ENCODE measurements around the gene NUBP2.

NUBP2 gene
- total RNA-seq: 49.3 to 68.4 (median 56.7) reads per million in 4 experiments

GRCh38 chr16:1782408-1783264 lies at the start of gene NUBP2, which contains the start of gene SPSB3:
TSS of gene NUBP2 (plus strand) at chr16:1782960. CDS start at chr16:1783021, 61 bp downstream.
TSS of gene SPSB3 (minus strand) at chr16:1782571. CDS start at chr16:1781483, 1,088 bp downstream.
- DNase-seq: peak; percentile 95

GRCh38 chr16:1734123-1734522 lies 48.6 kb upstream of the NUBP2 start:
- no peak for DNase-seq

- DNase-seq: no peak
These were observed 47.9 kb upstream of the NUBP2 start for GRCh38 chr16:1734816-1735215.

GRCh38 chr16:1740234-1740633 lies 42.5 kb upstream of the NUBP2 start:
- DNase-seq: no peak

- no peak for DNase-seq
These were observed 41.8 kb upstream of the NUBP2 start for GRCh38 chr16:1740781-1741490.

GRCh38 chr16:1741553-1742165 lies 41.1 kb upstream of the NUBP2 start:
- no peak for DNase-seq

- no peak for DNase-seq
These were observed 39.1 kb upstream of the NUBP2 start for GRCh38 chr16:1743376-1744337.

GRCh38 chr16:1744338-1744840 lies 38.4 kb upstream of the NUBP2 start:
- DNase-seq: no peak

GRCh38 chr16:1745181-1745899 lies 37.4 kb upstream of the NUBP2 start:
- no peak for DNase-seq

- no peak for DNase-seq
These were observed 36.7 kb upstream of the NUBP2 start for GRCh38 chr16:1745900-1746692.

- DNase-seq: no peak
These were observed 36.0 kb upstream of the NUBP2 start for GRCh38 chr16:1746693-1747195.

- no peak for DNase-seq
These were observed 34.8 kb upstream of the NUBP2 start for GRCh38 chr16:1747934-1748333.

GRCh38 chr16:1749152-1750117 lies 33.3 kb upstream of the NUBP2 start:
- no peak for DNase-seq

- no peak for DNase-seq
These were observed 30.8 kb upstream of the NUBP2 start for GRCh38 chr16:1751946-1752345.

- DNase-seq: no peak
These were observed 29.9 kb upstream of the NUBP2 start for GRCh38 chr16:1752853-1753252.

GRCh38 chr16:1754204-1754603 lies 28.6 kb upstream of the NUBP2 start:
- no peak for DNase-seq

- no peak for DNase-seq
These were observed 24.9 kb upstream of the NUBP2 start for GRCh38 chr16:1757714-1758461.

- no peak for DNase-seq
These were observed 23.8 kb upstream of the NUBP2 start for GRCh38 chr16:1758923-1759322.
